ENCODE results near the gene BNIP2.
"Not testable (repeated sequence)": the region's sequence is repeated elsewhere in the genome, so short reads cannot be mapped to it uniquely, and the experiment has no call there.

Gene BNIP2

GRCh38 chr15:59686389-59686788, 2.7 kb downstream of the BNIP2 start:
- DNase-seq: no peak

GRCh38 chr15:59685737-59686297, 3.3 kb downstream of the BNIP2 start:
- no peak for DNase-seq

- DNase-seq: no peak
These were observed 8.2 kb downstream of the BNIP2 start for GRCh38 chr15:59680870-59681269.

- no peak for DNase-seq
These were observed 8.8 kb downstream of the BNIP2 start for GRCh38 chr15:59680346-59680745.

GRCh38 chr15:59678620-59679019, 10.5 kb downstream of the BNIP2 start:
- no peak for DNase-seq

- no peak for DNase-seq
These were observed 10.9 kb downstream of the BNIP2 start for GRCh38 chr15:59678172-59678571.

- DNase-seq: no peak
These were observed 12.6 kb downstream of the BNIP2 start for GRCh38 chr15:59676565-59676964.

- no peak for DNase-seq
These were observed 14.7 kb downstream of the BNIP2 start for GRCh38 chr15:59674361-59674877.

- DNase-seq: no peak
These were observed 20.6 kb downstream of the BNIP2 start for GRCh38 chr15:59668556-59668955.

- DNase-seq: no peak
These were observed 26.9 kb downstream of the BNIP2 start for GRCh38 chr15:59662260-59662659.

- DNase-seq: no peak
These were observed 29.8 kb downstream of the BNIP2 start for GRCh38 chr15:59659366-59659765.

- no peak for DNase-seq
These were observed 31.4 kb downstream of the BNIP2 start for GRCh38 chr15:59657635-59658125.

- DNase-seq: peak; percentile 92
These were observed 32.1 kb downstream of the BNIP2 start, which contains the start of gene GTF2A2 for GRCh38 chr15:59656897-59657634. GTF2A2 (minus strand) TSS chr15:59657515; CDS start chr15:59652277, 5,238 bp downstream.

GRCh38 chr15:59654046-59654445, 35.1 kb downstream of the BNIP2 start:
- DNase-seq: no peak

- no peak for DNase-seq
These were observed 39.5 kb downstream of the BNIP2 start for GRCh38 chr15:59649603-59650002.

GRCh38 chr15:59647085-59647484, 42.0 kb downstream of the BNIP2 start:
- DNase-seq: no peak

GRCh38 chr15:59646277-59646676, 42.8 kb downstream of the BNIP2 start:
- DNase-seq: no peak

- DNase-seq: not testable (repeated sequence)
These were observed 43.3 kb downstream of the BNIP2 start for GRCh38 chr15:59645812-59646211.

GRCh38 chr15:59644756-59645155, 44.4 kb downstream of the BNIP2 start:
- DNase-seq: no peak

GRCh38 chr15:59642351-59642750, 46.8 kb downstream of the BNIP2 start:
- no peak for DNase-seq

- DNase-seq: not testable (repeated sequence)
These were observed 51.6 kb downstream of the BNIP2 start for GRCh38 chr15:59637507-59637906.

- DNase-seq: no peak
These were observed 52.9 kb downstream of the BNIP2 start for GRCh38 chr15:59636184-59636583.

- no peak for DNase-seq
These were observed 56.4 kb downstream of the BNIP2 start for GRCh38 chr15:59632714-59633113.

- peak; percentile 66 for DNase-seq
These were observed 66.8 kb downstream of the BNIP2 start for GRCh38 chr15:59622289-59622688.
